NCI-H1105 treated with DMSO at 0.1 percent for 48 hours (cell line): ENCODE data around the gene ACO1.

Experiments
- DNase-seq: peaks from one replicate; lab custom pipeline; 2025; lab: John Stamatoyannopoulos, UW

ACO1 gene

DNA sequence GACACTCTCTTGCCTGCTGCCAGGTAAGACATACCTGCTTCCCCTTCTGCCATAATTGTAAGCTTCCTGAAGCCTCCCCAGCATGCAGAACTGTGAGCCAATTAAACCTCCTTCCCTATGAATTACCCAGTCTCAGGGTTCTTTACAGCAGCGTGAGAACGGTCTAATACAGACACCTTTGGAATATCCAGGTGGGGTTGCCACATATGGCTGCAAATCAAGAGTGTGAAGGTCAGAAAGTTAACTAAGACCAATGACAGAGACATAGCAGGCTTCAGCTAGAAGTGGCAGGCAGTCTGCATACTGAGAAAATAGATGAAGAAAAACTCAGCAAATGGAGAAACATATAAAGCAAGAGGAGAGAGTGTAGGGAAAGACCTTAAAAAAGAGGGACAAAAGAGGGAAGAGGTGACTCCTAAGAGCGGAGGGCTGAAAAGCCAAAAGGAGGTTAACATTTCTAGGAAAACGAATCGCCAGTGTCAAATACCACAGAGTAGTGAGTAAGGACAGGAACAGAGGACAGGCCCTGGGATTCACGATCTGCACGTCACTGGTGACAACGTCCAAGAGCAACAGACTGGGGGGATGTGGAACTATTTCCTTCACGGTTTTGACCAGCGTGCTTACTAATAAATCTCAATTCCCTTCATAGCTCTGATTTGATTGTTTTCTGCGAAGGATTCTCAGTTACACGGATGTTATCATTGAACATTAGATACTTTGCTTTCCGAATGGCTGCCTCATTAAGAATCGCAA, 1.7 kb upstream of the ACO1 start:
- no peak for DNase-seq

DNA sequence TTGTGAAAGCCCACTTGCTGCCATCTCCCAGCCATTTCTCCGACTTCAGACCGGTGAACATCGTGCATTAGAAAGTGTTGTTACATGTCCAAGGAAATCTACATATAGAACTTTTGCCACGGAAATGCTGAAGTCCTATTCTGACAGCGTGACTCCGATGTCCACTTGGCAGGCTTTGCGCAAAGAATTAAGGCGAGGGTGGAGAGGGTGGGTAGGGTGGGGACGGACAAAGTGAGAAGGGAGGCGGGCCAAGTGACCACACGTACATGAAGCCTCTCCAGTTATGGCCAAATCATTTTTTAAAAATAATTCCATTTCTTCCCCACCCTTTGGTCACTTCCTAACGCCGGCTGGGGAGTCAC, 460 bp upstream of the ACO1 start:
- DNase-seq: no peak

DNA sequence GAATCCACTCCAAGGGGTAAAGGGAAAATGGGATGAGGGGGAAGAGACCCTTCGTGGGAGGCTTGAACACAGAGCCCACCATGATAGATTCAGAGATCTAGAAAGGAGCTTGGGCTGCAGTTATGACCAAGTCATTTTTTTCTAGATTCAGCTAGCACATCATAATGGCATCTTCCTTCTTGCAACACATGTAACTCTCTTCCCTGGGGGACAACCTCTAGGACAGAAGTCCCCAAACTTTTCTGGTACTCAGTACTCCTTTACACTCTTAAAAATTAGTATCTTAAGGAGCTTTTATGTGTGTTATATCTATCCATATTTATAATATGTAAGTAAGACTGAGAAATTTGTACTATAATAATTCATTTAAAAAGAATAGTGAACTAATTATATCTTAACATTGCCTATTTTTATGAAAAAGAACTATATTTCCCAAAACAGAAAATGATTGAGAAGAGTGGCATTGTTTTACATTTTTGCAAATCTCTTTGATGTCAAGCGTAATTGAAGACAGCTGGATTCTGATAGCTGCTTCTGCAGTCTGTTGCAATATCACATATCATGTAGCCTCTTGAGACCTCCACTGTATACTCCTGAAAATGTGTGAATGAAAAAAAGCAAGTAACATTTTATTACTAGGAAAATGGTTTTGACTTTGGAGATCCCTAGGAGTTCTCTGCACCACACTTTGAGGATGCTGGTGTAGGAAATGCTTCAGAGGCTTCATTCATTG, 875 bp downstream of the ACO1 start:
- no peak for DNase-seq

- DNase-seq: no peak
Measured at GRCh38 chr9:32385885-32386283, 1.4 kb downstream of the ACO1 start.

DNA sequence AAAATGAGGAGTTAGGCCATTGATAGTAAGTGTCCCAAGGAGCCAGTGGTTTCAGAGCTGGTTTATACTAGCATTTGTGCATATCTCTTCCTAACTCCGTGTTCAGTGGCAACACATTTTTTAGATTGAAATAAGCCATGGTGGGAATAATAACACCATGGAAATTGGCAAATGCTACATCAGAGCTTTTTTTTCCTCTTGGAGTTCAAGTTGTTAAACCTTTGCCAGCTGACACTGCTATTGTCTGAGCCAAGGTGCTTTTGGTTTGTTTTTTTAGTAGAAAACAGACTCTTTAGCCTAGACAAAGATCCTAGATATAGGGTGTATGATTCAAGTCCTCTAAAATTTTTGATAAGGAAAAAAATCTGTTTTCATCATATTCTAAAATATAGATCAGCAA, 2.8 kb downstream of the ACO1 start:
- DNase-seq: no peak

DNA sequence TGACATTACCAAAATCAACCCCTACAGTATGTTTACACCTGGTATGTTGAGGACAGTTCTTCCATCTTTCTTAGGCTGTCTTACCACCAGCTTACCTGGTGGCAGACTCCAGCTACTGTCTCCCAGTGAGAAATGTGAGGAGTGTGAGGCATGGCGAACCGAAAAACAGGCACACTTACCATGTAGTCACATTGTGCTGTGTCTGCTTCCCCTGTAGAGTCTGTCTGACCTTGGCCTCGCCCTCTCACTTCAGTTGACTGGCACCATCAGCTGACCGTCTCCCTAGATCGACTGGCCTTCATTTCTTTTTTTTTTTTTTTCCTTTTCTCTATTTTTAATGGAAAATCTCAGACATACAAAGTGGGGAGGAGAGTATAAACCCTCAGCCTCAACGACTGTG, 4.9 kb downstream of the ACO1 start:
- no peak for DNase-seq

GRCh38 chr9:32393911-32394310, 9.5 kb downstream of the ACO1 start:
- no peak for DNase-seq

- DNase-seq: no peak
Measured at GRCh38 chr9:32394381-32395049, 10.1 kb downstream of the ACO1 start.

DNA sequence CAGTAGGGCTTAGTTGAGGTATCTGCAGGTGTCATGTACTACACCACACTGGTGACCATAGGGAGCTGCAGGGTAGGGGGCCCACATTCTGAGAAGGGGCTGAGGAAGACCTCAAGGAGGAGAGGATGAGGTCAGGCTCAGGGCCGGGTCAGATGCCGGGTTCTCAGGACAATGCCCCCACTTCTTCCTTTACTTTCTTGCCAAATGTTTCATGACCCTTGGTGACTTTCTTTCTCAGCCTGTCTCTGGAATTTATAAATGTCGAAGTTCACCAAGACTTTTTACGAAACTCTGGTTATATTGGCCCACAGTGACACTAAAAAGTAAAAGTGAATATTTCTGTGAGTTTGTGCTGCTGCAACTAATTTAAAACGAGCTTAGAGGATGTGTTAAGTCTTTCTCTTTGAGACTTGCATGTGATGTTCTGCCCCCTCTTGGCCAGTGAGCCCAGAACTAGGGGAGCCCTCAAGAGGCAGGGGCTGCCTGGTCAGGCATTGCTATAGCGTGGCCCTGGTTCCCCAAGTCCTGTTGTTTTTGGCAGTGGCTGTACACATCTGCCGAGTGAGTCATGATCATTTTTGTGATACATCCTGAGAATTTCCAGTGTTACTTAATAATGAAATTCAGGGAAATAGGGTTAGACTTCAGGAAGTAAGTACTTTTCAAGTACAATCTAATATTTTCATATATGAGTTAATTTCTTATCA, 11.2 kb downstream of the ACO1 start:
- no peak for DNase-seq

GRCh38 chr9:32398207-32398606, 13.8 kb downstream of the ACO1 start:
- no peak for DNase-seq

GRCh38 chr9:32399110-32399815, 14.8 kb downstream of the ACO1 start:
- no peak for DNase-seq

GRCh38 chr9:32401488-32401887, 17.0 kb downstream of the ACO1 start:
- no peak for DNase-seq

DNA sequence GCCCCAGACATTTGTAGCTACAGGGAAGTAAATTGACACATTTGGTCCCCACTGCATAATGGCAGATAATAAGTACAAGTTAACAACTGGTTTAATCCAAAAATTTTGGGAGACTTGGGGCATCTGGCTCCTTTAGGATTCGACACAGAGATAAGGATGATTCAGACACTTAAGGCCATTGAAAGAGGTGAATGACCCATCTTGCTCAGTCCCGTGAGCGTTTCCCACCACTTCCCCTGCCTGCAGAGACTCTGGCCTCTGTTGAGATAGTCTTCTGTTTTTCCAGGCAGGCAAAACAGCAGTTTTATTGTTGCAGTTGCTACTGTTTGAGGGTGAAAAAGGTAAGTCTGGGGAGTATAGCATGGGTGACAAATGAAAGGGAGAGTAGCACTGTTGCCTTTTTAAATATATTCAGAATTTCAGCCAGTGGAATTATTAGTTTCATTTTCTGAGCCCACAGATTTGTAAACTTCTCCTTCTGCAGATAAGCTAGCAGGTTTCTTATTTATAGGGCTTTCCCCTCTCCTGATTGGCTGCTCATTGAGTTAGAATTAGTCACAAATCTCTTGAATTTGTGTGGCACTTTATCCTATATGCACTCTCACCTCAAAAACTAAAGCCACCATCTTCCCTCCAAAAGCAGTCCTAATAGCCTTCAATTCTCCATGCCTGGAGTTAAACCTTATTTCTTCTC, 19.3 kb downstream of the ACO1 start:
- DNase-seq: no peak

DNA sequence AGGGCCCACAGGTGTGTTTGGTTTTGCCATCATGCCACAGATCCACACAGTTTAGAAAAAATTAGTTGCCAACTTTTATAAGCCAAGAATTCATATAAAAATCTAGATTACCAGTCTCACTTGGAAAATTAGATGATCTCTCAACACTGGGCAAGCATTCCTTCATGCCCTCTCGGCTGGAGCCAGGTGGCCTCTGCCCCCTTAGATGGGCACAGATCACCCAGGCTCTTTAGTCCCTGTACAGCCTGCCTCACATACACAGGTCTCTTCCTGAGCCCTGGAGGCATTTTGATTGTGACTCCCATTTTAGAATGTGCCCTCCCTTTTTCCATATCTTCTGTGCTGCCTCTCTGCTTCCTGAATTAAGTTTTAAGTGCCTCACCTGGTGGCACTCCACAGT, 20.0 kb downstream of the ACO1 start:
- no peak for DNase-seq

DNA sequence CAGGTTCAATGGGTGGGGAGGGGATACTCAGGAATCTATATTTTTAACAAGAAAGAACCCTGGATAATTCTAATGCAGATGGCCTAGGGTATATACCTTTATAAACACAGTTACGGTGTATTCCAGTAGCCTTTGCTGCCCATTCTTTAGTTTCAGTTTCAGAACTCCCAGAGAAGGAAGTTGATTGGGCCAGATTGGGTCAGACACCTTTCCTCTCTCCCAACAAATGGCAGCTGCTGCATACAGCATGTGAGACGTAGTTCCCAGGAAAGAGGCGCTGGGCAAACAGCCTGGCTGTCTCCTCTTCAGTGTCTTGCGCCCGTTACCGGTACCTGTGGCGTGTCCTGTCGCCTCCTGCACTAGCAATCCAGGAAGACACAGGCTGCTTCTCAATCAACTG, 20.4 kb downstream of the ACO1 start:
- no peak for DNase-seq

- no peak for DNase-seq
Measured at GRCh38 chr9:32405506-32405905, 21.1 kb downstream of the ACO1 start.

GRCh38 chr9:32406046-32406445, 21.6 kb downstream of the ACO1 start:
- DNase-seq: no peak

GRCh38 chr9:32411753-32412152, 27.3 kb downstream of the ACO1 start:
- DNase-seq: no peak

- no peak for DNase-seq
Measured at GRCh38 chr9:32412440-32412839, 28.0 kb downstream of the ACO1 start.

DNA sequence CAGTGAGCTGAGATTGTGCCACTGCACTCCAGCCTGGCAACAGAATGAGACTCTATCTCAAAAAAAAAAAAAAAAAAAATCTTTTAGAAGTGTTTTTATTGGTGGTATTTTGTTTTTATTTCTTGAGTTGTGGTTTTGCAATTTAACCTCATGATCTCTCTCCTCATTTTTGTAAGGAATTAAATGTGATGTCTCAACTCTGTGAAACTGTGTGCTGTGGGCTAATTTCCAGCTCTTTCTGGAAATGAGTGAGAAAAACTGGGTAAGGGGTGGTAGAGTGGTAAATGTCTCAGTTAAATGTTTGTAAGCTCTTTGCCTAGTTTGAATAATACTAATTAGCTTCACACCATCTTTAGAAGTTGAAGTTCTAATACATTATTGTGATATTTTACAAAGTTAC, 29.0 kb downstream of the ACO1 start:
- no peak for DNase-seq

GRCh38 chr9:32414856-32415255, 30.4 kb downstream of the ACO1 start:
- DNase-seq: no peak
